Mammary epithelial cell (primary cell): Measurements from ENCODE around the gene ZBTB22.

Source experiments
- CTCF ChIP-seq, 2 donors: IDR thresholded peaks in 1 of 2; conservative IDR thresholded peaks in 1 of 2; 2 replicates each; pipeline ENCODE4 v1.5.1; 2011 to 2012; ENCODE audit warnings: inconsistent platforms in 2 of 2, low read length in 2 of 2, mild to moderate bottlenecking in 2 of 2, control low read depth in 1 of 2, low read depth in 1 of 2; ENCODE audit not compliant: insufficient read depth in 1 of 2; ENCODE audit errors: extremely low read depth in 1 of 2
- EZH2 ChIP-seq: IDR thresholded peaks from 2 replicates; pipeline ENCODE4 v1.6.1; 2012; ENCODE audit warnings: low read length, inconsistent platforms, borderline replicate concordance

GRCh38 chr6:33367009-33367714 is 49.6 kb upstream of the ZBTB22 start:
- TF ChIP-seq CTCF (conservative IDR thresholded peaks at IDR 0.05 in 1 of 2, IDR thresholded peaks at IDR 0.05 in 1 of 2; ENCODE audit: extremely low read depth in 1 of 2, insufficient read depth in 1 of 2, low read depth in 1 of 2, low read length in 2 of 2) (no peak), EZH2 (no peak)
